ENCODE measurements around the gene SLC26A8.
"Not testable (repeated sequence)": the region's sequence is repeated elsewhere in the genome, so short reads cannot be mapped to it uniquely, and the experiment has no call there.

SLC26A8 gene

DNA sequence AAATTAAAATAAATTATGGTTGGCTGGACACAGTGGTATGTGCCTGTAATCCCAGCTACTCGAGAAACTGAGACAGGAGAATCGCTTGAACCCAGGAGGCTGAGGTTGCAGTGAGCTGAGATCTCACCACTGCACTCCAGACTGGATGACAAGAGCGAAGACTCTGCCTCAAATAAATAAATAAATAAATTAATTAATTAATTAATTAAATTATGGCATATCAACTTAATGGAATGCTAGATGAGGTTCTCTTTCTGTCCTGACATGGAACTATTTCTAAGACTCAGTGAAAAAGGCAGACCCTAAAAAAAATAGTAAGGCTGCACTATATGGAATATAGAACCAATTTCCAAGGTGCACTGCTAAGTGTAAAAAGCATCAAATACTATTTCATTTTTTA is 108.4 kb downstream of the SLC26A8 start:
- DNase-seq (ENCODE audit: low read depth in 2 of 2): no peak

DNA sequence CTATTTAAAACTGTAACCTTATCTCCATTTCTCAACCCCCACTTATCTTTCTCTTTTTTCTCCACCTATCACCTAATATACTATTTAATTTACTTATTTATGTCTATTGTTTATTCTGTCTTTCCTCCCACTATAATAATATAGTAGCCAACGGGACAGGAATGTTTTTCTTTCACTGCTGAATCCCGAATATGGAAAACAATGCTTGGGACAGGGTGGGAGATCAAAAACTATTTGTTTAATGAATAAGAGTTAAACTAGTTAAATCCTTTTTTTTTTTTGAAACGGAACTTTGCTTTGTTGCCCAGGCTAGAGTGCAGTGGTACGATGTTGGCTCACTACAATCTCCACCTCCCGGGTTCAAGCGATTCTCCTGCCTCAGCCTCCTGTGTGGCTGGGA is 109.9 kb downstream of the SLC26A8 start:
- DNase-seq (ENCODE audit: low read depth in 2 of 2): no peak

DNA sequence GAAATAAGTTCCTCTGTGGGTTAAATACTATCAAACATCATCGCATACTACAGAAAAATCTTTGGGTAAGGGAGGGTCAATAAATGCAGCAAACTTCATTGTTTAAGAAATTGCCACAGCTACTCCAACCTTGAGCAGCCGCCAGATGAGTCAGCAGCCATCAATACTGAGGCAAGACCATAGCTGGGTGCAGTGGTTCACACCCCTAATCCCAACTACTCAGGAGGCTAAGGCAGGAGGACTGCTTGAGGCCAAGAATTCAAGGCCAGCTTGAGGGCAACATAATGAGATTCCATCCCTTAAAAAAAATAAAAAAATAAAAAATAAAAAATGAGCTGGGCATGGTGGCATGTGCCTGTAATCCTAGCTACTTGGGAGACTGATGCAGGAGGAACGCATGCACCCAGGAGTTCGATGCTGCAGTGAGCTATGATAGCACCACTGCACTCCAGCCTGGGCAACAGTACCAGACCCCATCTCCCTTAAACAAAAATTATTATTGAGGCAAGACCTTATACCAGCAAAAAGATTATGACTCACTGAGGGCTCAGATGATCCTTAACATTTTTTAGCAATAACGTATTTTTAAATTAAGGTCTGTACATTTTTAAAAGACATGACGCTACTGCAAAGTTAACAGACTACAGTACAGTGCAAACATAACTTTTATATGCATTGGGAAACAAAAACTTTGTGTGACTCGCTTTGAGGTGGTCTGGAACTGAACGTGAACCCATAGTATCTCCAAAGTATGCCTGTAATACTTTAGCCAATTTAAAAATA is 112.4 kb downstream of the SLC26A8 start:
- no peak for DNase-seq (ENCODE audit: low read depth in 2 of 2)

DNA sequence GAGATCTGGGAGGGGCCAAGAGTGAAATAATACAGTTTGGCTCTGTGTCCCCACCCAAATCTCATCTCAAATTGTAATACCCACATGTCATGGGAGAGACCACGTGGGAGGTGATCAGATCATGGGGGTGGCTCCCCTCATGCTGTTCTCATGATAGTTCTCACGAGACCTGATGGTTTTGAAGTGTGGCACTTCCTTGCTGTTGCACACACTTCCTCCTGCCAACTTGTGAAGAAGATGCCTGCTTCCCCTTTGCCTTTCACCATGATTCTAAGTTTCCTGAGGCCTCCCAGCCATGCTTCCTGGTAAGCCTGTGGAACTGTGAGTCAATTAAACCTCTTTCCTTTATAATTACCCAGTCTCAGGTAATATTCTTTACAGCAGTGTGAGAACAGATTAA is 114.9 kb downstream of the SLC26A8 start:
- not testable (repeated sequence) for DNase-seq (ENCODE audit: low read depth in 2 of 2)

DNA sequence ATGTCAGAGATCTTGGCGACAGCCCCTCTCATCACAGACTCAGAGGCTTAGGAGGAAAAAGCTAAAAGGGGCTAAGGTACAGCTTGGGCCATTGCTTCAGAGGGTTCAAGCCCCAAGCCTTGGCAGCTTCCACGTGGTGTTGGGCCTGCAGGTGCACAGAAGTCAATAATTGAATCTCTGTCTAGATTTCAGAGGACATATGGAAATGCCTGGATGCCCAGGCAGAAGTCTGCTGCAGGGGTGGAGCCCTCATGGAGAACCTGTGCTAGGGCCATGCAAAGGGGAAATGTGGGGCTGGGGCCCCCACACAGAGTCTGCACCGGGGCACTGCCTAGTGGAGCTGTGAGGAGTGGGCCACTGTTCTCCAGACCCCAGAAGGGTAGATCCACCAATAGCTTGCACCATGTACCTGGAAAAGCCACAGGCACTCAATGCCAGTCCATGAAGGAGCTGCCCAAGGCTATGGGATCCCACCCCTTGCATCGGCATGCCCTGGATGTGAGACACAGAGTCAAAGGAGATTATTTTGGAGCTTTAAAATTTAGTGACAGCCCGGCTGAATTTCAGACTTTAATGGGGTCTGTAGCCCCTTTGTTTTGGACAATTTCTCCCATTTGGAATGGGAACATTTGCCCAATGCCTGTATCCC is 115.6 kb downstream of the SLC26A8 start:
- not testable (repeated sequence) for DNase-seq (ENCODE audit: low read depth in 2 of 2)

DNA sequence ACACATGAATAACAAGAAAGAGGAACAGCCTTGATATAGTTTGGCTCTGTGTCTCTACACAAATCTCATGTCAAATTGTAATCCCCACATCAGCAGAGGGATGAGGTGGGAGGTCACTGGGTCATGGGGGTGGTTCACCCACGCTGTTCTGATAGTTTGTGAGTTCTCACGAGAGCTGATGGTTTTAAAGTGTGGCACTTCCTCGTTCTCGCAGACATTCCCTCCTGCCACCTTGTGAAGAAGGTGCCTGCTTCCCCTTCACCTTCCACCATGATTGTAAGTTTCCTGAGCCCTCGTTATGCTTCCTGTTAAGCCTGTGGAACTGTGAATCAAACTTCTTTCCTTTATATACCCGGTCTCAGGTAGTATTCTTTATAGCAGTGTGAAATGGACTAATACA is 116.7 kb downstream of the SLC26A8 start:
- DNase-seq (ENCODE audit: low read depth in 2 of 2): no peak

DNA sequence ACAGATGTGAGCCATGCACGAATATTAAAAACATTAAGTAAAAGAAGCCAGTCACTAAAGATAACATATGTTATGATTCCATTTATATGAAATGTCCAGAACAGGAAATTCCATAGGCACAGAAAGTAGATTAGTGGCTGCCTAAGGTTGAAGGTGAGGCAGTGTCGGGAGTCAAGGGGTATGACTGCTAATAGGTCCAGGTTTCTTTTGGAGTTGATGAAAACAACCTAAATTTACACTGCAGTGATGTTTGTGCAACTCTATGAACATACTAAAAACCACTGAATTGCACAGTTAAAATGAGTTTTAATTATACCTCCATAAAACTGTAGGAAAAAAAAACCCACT is 118.0 kb downstream of the SLC26A8 start:
- no peak for DNase-seq (ENCODE audit: low read depth in 2 of 2)

DNA sequence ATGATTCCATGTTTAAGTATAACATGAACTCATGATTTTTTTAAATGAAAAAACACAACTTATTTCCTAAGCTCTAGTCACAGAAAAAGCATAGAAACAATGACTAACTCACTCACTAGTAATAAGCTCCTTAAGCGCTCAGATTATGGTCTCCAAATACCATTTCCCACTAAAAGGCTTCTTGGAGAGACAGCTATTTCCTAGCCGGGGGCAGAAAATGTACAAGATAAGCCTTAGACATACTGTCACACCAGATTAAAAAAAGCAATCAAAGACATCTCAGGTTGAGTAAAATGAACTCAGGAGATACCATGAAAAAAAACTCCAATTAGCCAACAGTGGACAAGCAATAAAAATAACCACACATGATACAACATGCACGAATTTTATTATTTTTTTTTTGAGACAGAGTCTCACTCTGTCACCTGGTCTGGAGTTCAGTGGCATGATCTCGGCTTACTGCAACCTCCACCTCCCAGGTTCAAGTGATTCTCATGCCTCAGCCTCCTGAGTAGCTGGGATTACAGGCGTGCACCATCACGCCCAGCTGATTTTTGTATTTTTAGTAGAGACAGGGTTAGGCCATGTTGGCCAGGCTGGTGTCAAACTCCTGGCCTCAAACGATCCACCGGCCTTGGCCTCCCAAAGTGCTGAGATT is 118.5 kb downstream of the SLC26A8 start:
- no peak for DNase-seq (ENCODE audit: low read depth in 2 of 2)

DNA sequence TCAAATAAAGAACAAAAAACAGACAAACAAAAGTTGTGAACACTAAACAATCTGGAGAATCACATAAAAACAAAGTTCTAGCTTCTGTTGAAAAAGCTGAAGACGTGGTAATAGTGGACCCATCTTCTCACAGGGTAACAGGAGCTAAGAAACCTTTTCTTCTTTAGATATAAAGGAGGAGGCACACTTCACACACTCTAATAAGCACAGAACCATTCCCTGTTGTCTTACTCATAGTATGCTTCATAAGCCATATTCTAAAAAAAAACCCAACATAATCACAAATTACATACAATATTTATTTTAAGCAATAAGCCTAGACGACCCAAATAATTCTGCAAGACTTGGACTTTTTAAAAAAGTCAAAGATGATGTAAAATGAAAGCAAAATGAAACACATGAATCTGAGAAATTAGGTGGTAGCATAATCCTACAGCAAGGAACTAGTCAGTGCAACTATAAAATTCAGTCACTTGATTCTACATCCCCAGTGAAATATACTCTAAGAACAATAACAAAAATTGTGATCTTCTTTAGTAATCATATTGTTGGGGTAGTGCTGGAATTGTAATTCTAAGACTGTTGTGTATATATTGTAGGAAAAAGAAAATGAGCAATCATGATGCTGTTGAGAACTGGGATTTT is 119.2 kb downstream of the SLC26A8 start:
- DNase-seq (ENCODE audit: low read depth in 2 of 2): no peak

DNA sequence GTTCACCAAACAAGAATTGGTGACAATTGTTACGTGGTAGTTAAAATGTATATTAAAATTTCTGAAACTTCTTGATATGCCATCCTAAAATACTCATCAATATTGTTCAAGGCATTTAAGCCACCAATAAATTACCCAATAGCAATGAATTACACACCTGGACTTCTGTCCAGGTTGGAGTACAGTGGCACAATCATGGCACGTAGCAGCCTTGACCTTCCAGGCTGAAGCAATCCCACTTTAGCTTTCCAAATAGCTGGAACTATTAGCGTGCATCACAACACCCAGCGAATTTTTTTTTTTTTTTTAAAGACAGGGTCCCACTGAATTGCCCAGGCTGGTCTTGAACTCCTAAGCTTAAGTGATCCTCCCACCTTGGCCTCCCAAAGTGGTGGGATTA is 120.8 kb downstream of the SLC26A8 start:
- no peak for DNase-seq (ENCODE audit: low read depth in 2 of 2)

DNA sequence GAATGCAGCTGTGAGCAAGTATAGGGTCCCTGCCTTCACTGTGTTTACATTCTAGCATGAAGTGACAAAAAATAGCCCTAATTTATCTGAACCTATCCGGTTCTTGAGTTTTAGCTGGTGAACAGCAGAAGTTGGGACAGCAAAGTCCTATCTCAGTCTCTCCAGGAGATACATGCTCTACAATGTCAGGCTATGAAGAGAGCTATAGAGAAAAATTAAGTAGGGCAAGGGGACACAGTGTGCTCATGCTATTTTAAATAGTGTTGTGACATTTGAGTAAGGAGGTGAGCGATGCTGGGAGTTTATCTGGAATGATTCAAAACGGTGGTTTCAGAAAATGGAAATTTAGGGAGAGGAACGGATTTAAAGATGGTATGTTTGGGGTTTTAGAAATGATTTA is 124.0 kb downstream of the SLC26A8 start:
- no peak for DNase-seq (ENCODE audit: low read depth in 2 of 2)

DNA sequence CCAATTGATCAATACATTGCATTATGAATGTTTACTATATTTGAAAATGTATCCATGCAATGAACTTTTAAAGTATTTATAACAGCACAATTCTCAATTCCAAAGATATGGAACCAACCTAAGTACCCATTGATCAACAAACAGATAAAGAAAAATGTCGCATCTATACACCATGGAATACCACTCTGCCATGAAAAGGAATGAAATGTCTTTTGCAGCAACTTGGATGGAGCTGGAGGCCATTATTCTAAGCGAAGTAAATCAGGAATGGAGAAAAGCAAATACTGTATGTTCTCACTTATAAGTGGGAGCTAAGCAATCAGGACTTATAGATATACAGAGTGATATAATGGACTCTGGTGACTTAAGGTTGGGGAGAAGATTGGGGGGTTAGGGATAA is 126.4 kb downstream of the SLC26A8 start:
- no peak for DNase-seq (ENCODE audit: low read depth in 2 of 2)

DNA sequence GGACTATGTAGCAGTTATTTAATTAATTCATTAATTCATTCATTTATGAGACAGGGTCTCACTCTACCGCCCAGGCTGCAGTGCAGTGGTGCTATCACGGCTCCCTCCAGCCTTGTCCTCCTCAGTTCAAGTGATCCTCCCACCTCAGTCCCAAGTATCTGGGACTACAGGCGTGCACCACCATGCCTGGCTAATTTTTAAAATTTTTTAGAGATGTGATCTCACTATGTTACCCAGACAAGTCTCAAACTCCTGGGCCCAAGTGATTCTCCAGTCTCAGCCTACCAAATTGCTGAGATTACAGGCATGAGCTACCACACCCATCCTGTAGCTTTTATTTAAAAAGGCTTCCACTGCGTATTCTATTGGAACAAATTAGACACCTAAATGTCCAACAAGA is 127.0 kb downstream of the SLC26A8 start:
- DNase-seq (ENCODE audit: low read depth in 2 of 2): no peak

DNA sequence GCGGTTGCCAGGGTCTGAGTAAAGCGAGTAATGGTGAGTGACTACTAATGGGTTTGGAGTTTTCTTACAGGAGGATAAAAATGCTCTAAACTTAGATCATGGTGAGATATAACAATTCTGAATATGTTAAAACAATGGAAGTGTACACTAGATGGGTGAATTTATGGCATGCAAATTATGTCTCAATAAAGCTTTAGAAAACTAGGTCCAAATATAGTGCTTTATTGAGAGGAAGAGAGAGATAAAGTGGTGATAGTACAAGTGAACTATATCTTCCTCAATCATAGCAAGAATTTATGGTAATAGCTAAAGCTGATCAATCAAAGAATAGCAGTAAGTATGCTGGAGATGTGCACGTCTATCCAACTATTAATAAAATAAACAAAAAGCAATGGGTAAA is 127.4 kb downstream of the SLC26A8 start:
- no peak for DNase-seq (ENCODE audit: low read depth in 2 of 2)

DNA sequence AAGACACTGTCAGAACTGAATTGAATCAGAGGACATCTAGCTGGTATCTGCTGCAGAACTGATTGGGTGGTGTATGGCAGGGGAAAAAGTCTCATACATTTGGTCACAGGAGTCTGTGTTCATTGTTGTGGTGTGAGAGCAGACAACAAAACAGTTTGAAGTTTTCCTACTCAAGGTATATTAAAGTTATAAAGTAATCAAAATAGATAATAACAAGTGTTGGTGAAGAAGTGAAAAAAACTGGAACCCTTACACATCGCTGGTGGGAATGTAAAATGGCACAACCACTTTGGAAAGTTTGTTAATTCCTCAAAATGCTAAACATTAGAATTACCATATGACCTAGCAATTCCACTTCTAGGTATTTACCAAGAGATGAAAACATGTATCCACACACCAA is 128.2 kb downstream of the SLC26A8 start:
- DNase-seq (ENCODE audit: low read depth in 2 of 2): no peak

DNA sequence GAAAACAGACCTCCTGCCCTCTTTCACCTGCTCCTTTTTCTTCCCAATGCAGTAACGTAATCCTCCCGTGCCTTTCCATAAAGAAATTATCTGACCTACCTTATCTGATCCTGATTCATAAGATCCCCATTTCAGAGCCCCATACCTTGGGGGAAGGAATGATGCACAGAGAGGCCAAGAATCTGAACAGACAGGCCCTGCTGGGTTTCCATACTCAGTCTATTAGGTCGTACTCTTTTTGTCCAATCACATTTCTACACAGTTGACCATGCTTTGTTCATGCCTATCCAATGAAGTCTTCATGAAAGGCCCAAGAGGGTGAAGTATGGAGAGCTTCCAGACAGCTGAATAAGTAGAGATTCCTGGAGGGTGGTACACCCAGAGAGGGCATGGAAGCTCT is 128.9 kb downstream of the SLC26A8 start:
- DNase-seq (ENCODE audit: low read depth in 2 of 2): no peak

DNA sequence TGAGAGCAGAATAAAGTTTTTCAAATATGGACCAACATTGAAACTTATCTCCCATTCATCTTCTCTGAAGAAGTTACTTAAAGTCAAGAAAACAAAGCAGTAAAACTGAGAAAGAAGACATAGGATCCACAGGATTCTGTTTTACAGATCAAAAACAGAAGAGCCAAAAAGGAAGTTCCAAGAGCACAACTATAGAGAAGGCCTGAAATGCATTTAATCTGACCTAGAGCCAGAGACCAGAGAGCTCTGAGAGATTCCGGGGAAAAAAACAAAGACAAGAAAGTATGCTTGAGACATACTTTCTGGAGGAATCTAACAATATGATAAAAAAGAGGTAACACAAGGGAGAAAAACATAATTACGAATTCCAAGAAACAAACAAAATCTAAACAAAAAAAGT is 129.7 kb downstream of the SLC26A8 start:
- DNase-seq (ENCODE audit: low read depth in 2 of 2): no peak

Measured in stimulated activated CD4-positive, alpha-beta T cell treated with anti-CD3 and anti-CD28 coated beads, Interleukin-12 subunit alpha, Interleukin-12 subunit beta, amount 100 ng/mL, for 24 hours (primary cell).